Measurements from ENCODE around the gene FLNB. TPM values are rescaled to one million over a fixed set of nuclear protein-coding genes. Genes with fewer than 3 reads are reported as not detected.

Gene FLNB
- total RNA-seq, 1 donor from 2014 or later, result 514 TPM

- intact Hi-C loops (cut with DNase I), result no loop called here
- no peak for ATAC-seq
- no peak for DNase-seq (ENCODE audit: low spot score)
These were observed 7.1 kb upstream of the FLNB start for GRCh38 chr3:58001086-58001467.

- no peak for DNase-seq (ENCODE audit: low spot score)
- no peak for ATAC-seq
- intact Hi-C loops (cut with DNase I), result no loop called here
These were observed 6.2 kb upstream of the FLNB start for GRCh38 chr3:58001979-58002378.

GRCh38 chr3:58003093-58003492 is 5.1 kb upstream of the FLNB start:
- no peak for DNase-seq (ENCODE audit: low spot score)
- ATAC-seq, result no peak
- intact Hi-C loops (cut with DNase I), result no loop called here

- ATAC-seq, result no peak
- intact Hi-C loops (cut with DNase I), result loop anchor here (5.0 kb wide), 1 partner anchor 172 kb away; no protein-coding TSS in a partner anchor
These were observed 3.2 kb upstream of the FLNB start for GRCh38 chr3:58004973-58005372.

GRCh38 chr3:58005669-58006068 is 2.6 kb upstream of the FLNB start:
- intact Hi-C loops (cut with DNase I), result loop anchor here (5.0 kb wide), 1 partner anchor 172 kb away; no protein-coding TSS in a partner anchor
- no peak for ATAC-seq
- DNase-seq (ENCODE audit: low spot score), result no peak

More at GRCh38 chr3:58004973-58005372, 3.2 kb upstream of the FLNB start:
- no peak for DNase-seq (ENCODE audit: low spot score)

- ATAC-seq (no peak), DNase-seq (ENCODE audit: low spot score) (no peak)
- intact Hi-C loops (cut with DNase I), result loop anchor here (5.0 kb wide), 1 partner anchor 171 kb away; no protein-coding TSS in a partner anchor
These were observed 1.6 kb upstream of the FLNB start for GRCh38 chr3:58006661-58007060.

- peak; percentile 28 for ATAC-seq
- intact Hi-C loops (cut with DNase I), result loop anchor here (5.0 kb wide), 1 partner anchor 168 kb away; no protein-coding TSS in a partner anchor
- peak; percentile 69 for DNase-seq (ENCODE audit: low spot score)
These were observed 965 bp downstream of the FLNB start for GRCh38 chr3:58009026-58009748.

GRCh38 chr3:58009749-58010535 is 1.7 kb downstream of the FLNB start:
- intact Hi-C loops (cut with DNase I), result loop anchor here (5.0 kb wide), 1 partner anchor 167 kb away; no protein-coding TSS in a partner anchor
- ATAC-seq (no peak), DNase-seq (ENCODE audit: low spot score) (no peak)

- ATAC-seq (no peak), DNase-seq (ENCODE audit: low spot score) (no peak)
- intact Hi-C loops (cut with DNase I), result no loop called here
These were observed 2.3 kb downstream of the FLNB start for GRCh38 chr3:58010562-58010961.

GRCh38 chr3:58011580-58011979 is 3.4 kb downstream of the FLNB start:
- no peak for DNase-seq (ENCODE audit: low spot score)

GRCh38 chr3:58012302-58012701 is 4.1 kb downstream of the FLNB start:
- intact Hi-C loops (cut with DNase I), result no loop called here
- DNase-seq (ENCODE audit: low spot score) (no peak), ATAC-seq (no peak)

More at GRCh38 chr3:58011580-58011979, 3.4 kb downstream of the FLNB start:
- ATAC-seq, result no peak
- intact Hi-C loops (cut with DNase I), result no loop called here

GRCh38 chr3:58013099-58013498 is 4.9 kb downstream of the FLNB start:
- intact Hi-C loops (cut with DNase I), result no loop called here
- ATAC-seq (no peak), DNase-seq (ENCODE audit: low spot score) (no peak)

GRCh38 chr3:58013973-58014649 is 5.9 kb downstream of the FLNB start:
- peak; percentile 79 for DNase-seq (ENCODE audit: low spot score)
- intact Hi-C loops (cut with DNase I), result no loop called here
- peak; percentile 89 for ATAC-seq

GRCh38 chr3:58015520-58015915 is 7.3 kb downstream of the FLNB start:
- ATAC-seq, result no peak
- DNase-seq (ENCODE audit: low spot score), result no peak
- intact Hi-C loops (cut with DNase I), result no loop called here

- no peak for ATAC-seq
- intact Hi-C loops (cut with DNase I), result no loop called here
- DNase-seq (ENCODE audit: low spot score), result no peak
These were observed 8.5 kb downstream of the FLNB start for GRCh38 chr3:58016710-58017109.

GRCh38 chr3:58018892-58019742 is 10.9 kb downstream of the FLNB start:
- intact Hi-C loops (cut with DNase I), result no loop called here
- ATAC-seq, result no peak
- no peak for DNase-seq (ENCODE audit: low spot score)

- DNase-seq (ENCODE audit: low spot score) (no peak), ATAC-seq (no peak)
- intact Hi-C loops (cut with DNase I), result no loop called here
These were observed 12.5 kb downstream of the FLNB start for GRCh38 chr3:58020783-58021071.

- intact Hi-C loops (cut with DNase I), result no loop called here
- ATAC-seq (no peak), DNase-seq (ENCODE audit: low spot score) (no peak)
These were observed 13.1 kb downstream of the FLNB start for GRCh38 chr3:58021072-58021959.

All from sciatic nerve (tissue), 2 donors.